ENCODE results near the gene ZFAND3.
"Not testable (repeated sequence)": the region's sequence is repeated elsewhere in the genome, so short reads cannot be mapped to it uniquely, and the experiment has no call there.

The ZFAND3 gene

DNA sequence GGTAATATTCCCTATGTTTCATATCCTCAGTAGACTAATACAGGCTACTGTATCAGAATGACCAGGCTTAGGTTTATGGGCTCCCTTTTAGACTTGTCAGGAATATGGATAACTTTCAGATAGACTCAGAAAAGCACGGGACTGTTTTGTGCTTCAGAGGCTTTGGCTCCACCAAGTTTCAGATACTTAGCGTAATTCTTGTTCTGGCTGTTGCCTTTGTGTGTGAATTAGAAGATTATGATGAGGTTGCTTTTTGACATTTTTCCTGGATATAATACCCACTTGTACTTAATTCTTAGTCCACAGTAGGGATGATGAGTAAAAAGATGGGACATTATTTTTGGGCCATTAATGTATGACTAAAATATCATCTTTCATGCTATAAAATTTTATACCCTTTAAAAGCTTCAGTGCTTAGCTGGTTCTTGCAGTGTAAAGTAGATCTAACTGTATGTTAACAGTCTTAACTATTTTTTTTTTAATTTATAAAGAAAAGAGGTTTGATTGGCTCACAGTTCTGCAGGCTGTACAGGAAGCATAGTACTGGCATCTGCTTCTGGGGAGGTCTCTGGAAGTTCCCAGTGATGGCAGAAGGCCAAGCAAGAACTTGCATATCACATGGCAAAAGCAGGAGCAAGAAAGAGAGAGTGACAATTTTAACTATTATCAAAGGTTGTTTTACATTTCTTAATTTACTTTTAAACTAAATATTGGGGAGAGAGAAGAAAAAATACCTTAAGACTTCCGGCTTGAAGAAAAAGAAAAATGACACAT, 120.7 kb downstream of the ZFAND3 start:
- DNase-seq, result no peak

DNA sequence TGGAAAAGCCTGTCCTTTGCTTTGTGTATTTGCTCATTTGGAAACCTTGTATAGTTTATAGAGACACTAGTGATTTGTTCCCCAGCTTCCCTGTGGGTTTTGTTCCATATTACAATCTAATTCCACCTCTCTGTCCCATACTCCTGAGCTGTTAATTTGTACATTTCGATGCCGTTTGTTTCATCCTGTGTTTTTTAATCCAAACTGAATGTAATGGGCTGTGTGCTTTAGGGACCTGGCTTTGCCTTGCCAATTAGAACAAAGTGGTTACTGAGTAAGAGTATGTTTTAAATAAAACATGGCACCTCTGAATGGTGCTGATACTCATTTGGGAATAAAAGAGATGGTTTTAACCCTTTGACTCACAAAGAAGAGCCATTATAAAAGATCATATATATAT, 122.3 kb downstream of the ZFAND3 start:
- no peak for DNase-seq

DNA sequence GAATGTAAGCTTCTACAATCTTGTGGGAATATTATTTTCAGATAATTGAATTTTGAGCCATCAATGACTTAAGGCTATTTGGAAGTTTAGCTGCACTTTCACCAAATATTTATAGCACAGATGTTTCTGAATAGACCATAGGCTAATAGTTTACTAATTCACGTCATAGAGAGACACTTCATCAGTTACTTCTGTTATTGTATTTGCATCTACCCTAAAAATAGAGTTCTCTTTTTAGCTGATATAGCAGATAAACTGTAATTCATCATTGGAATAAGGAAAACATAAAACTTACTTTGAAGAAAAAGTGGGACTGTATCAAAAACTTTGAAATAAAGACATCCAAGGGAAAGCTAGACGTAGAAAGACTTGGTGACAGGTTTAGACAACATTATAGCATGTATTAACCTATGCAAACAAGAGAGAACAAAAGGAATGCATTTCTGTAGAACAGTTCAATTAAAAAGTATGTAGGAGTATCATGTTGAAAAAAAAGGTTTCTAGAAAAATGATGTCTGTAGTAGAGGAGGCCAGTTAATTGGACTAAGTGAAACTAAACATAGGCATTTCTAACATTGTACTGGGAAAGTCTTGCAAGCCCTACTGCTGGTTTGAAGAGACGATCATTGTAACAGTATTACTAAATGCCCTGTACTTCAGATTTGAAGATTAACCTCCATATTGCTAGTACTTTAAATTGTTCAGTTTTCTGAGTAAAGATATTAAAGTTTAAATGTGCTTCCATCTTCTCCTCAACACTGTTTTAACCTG, 123.3 kb downstream of the ZFAND3 start:
- DNase-seq, result no peak

DNA sequence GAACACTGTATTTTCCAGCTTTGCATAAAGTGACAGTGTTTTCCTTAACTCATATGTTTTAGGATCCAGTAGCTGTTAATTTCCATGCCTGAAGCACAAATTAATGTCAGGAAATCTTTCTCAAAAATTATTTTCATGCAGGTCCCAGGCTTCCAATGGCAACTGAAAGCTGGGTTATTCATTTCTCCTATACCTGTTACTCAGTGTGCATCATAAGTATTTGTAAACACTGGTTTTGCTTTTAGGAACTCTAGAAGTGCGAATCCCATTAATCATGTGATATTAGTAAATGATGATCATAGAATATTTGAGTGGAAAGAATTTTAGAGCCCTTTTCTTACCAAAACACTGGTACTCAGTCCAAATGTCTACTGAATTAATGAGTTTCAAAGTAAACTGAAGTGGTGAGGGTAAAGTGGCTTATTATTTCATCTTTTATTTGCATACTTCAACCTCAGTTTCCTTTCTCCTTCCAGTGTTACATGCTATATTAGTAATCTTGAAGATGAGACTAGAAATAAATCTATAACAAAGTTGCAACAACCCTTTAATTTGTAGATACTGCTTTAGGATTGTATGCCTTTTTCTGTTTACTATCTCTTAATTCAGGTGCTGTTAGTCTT, 124.0 kb downstream of the ZFAND3 start:
- DNase-seq, result no peak

DNA sequence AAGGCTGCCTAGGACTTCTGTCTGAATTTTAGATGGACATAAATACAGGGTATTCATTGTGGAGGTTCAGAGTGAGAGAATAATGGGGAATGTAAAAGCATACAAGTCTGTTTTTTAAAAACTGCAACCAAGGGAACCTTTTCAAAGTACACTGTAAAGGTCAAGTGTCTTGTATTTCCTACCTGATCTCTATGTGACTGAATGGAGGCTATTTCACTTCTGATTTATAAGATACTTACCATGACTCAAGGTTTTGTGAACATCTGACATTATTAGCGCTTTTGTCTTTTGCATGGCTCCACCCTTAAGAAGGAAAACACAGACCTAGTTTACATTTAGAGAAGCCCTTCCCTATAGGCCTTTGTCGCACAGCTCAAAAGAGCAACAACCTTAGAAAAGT, 126.5 kb downstream of the ZFAND3 start:
- no peak for DNase-seq

DNA sequence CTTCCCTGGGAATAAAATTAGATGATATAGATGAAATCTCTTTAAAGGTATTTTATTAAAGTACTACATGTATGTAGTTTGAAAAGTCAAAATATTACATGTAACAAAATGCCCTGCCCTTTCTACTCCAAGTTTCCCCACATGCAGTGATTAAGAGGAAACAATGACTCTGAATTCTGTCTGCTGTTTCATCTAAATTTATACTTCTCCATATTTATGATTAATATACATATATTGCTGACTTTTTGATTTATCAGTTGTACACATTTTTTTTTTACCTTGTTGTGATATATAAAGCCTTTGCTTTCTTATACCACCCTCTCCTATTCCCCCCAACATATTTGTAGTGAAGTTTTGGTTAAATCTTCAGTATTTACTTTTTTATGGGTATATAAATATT, 127.9 kb downstream of the ZFAND3 start:
- DNase-seq, result no peak

DNA sequence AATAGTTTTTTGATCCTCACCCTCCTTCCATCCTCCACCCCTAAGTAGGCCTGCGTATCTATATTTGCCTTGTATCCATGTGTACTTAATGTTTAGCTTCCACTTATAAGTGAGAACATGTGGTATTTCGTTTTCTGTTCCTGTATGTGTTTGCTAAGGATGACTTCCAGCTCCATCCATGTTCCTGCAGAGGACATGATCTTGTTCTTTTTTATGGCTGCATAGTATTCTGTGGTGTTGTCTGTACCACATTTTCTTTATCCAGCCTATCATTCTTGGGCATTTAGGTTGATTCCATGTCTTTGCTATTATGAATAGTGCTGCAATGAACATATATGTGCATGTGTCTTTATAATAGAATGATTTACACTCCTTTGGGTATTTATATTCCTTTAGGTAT, 129.1 kb downstream of the ZFAND3 start:
- not testable (repeated sequence) for DNase-seq

DNA sequence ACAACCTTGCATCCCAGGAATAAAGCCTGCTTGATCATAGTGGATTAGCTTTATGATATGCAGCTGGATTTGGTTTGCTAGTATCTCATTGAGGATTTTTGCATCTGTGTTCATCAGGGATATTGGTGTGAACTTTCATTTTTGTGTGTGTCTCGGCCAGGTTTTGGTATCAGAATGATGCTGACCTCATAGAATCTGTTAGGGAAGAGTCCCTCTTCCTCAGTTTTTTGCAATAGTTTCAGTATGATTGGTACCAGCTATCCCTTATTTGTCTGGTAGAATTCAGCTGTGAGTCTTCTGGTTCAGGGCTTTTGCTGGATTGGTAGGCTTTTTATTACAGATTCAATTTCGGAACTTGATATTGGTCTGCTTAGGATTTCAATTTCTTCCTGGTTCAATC, 132.5 kb downstream of the ZFAND3 start:
- no peak for DNase-seq

DNA sequence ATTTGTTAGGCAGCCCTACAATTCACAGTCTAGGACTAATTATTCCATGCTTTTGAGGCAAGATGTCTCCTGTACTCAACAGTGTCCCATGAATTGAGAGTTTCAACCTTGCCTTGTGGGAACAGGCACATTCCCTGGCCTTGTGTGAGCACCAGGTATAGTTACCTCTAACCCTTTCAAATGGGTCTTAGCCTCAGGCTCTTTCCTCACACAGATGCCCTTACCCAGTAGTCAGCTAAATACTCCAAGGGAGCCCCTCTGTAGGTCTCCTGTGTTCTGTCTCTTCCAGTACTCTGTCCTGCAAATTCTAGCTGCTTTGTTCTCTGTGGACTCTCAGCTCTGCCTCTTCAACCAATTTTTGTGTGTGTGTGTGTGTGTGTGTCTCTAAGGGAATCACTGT, 135.3 kb downstream of the ZFAND3 start:
- no peak for DNase-seq

DNA sequence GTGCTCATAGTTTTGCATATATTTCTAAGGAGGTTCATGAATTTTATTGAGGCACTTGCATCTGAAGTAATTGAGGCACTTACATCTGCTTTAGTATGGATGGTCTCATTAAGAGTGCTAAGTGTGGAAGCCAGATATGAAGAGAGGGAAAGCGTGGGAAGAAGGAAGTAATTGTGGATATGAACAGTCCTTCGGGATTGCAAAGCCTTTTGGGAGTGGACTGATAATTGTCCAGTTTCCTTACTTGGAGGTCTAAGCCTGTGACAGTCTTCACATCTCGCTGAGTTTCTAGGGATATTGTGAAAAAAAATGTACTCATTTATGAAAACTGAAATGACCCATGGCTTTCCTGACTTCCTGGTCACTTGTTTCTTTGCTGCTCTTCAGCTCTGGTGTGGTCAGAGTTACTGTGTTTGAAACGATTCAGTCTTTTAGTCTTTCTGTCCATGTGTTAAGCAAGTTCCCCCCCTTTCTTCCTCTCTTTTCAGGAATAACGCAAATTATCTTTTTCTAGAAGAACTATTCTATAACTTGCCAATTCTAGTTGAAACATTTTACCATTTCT, 137.3 kb downstream of the ZFAND3 start:
- no peak for DNase-seq

DNA sequence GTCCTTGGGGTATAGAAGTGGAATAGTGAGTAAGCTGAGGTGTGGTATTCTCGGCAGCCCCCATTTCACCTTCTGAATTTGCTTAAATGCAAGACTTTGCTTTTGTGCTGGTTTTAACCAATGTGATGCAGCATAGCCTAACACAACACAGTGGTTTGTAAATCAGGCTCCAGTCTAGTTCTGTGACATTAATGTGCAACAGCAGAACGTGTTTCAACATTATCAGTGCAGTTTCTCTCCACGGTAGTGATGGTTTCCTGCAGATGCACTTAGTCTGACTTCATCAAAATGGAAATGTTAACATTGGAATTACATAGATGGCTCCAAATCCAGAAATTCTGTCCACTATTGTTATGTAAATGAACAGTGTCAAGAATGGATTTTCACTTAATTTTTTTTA, 139.5 kb downstream of the ZFAND3 start:
- no peak for DNase-seq

DNA sequence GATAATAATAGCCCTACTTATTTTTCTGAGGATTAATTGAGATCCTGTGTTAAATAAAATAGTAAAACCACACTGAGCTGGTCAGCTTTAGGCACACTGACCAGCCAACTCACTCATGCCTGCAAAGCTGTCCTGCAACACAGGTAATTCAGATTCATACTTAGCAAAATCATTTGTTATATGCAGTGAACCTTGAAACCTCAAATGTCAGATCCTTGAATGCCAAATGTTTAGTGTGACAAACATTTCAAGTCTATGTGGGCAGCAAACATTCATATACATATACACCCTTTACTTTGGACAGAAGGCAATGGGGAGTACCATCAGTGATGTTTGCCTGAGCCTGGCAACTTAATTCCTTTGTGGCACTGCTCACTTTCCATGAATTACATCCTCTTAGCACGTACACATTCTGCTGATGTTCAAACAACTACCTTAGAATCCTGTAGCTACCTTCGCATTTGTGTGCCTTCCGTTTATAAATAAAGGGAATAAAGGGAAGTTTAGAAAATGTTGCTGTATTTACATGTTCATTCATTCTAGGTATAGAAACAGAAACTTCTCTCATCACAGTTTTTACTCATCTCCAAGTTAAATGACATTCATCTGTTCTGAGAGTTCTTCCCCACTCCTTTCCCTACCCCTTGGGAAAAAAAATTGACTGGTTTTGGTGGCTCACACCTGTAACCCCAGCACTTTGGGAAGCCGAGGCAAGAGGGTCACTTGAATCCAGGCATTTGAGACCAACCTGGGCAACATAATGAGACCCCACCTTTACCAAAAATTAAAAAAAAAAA, 140.8 kb downstream of the ZFAND3 start:
- DNase-seq, result no peak

DNA sequence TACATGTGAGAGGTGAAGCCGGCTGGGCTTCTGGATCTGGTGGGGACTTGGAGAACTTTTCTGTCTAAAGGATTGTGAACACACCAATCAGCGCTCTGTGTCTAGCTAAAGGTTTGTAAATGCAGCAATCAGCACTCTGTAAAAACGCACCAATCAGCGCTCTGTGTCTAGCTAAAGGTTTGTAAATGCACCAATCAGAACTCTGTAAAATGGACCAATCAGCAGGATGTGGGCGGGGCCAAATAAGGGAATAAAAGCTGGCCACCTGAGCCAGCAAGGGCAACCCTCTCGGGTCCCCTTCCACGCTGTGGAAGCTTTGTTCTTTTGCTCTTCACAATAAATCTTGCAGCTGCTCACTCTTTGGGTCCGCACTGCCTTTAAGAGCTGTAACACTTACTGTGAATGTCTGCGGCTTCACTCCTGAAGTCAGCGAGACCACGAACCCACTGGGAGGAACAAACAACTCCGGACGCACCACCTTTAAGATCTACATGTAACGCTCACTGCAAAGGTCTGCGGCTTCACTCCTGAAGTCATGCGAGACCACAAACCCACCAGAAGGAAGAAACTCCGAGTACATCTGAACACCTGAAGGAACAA, 143.1 kb downstream of the ZFAND3 start:
- DNase-seq, result not testable (repeated sequence)

DNA sequence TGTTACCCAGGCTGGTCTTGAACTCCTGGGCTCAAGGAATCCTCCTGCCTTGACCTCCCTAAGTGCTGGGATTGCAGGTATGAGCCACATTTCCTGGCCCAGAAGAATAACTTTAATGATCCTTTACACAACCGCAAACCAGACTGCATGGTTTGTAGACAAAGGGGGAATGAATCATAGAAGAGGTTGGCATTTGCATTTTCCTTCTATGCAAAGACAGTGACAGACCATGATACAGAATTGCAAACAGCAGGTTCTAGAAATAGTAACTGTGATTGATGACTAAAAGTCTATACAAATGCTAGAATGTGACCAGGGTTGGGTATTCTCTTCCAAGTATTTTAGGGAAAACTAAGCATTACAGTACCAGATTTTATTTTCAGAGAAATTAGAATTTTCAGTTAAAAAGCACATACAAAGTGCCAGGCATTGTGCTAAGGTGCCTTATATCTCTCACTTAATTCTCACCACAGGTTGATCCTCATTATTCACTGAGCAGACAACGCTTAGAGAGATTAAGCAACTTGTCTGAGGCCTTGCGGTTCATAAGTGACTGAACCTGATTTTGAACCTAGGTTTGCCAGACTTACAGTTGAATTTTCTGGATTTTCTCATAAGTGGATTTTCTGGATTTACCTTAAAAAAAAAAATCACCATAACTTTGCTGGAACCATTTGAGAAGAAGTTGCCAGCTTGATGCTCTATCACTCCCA, 146.6 kb downstream of the ZFAND3 start:
- DNase-seq, result no peak

DNA sequence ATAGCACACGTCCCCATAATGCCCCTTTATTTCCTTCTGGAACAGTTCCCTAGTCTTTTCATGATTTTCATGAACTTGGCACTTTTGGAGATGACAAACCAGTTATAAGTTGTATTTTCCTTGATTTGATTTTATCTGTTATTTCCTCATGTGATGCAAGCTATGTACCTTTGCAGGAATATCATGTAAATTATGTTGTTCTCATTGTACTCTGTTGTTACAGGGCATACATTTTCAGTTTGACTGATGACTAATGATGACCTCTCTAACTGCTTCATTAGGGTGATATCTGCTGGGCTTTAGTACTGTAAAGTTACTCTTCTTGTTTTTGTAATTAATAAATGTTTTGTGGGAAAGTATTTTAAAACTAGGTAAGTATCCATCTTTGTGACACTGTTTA, 147.3 kb downstream of the ZFAND3 start:
- DNase-seq, result no peak

DNA sequence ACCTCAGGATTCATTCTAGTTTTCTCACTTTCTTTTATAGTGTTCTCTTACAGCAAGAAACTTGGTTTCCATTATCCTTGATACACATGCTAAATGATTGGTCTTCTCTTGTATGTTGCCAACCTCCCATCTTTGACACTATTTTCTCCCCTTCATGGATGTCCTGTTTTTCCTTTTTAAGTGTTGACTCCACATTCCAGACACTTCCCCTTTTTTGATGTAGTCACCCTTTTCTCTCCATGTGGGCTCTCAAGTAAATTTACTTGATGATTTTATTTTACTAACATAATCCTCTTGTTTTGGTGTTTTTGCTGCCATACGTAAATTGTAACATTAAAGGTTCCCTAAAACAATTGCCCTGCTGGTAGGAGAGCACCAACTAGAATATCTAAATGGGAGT, 148.1 kb downstream of the ZFAND3 start:
- DNase-seq, result no peak

DNA sequence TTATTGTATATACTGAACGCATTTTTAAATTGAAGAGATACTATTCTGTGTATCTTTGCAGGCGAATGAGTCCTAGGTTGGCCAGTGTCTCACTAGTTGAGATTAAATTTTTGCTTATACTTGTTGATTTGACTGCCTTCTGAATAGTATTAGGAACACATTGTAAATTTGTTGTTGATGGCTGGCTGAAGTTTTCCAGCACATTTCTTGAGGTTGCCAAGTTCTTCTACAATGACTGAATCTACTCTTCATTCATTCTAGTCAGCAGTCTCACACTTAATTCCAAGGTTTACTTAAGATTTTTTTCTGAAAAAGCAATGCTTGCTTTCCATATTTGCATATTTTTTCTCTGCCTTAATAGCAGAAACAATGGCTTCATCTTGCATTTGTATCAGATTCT, 151.7 kb downstream of the ZFAND3 start:
- no peak for DNase-seq

DNA sequence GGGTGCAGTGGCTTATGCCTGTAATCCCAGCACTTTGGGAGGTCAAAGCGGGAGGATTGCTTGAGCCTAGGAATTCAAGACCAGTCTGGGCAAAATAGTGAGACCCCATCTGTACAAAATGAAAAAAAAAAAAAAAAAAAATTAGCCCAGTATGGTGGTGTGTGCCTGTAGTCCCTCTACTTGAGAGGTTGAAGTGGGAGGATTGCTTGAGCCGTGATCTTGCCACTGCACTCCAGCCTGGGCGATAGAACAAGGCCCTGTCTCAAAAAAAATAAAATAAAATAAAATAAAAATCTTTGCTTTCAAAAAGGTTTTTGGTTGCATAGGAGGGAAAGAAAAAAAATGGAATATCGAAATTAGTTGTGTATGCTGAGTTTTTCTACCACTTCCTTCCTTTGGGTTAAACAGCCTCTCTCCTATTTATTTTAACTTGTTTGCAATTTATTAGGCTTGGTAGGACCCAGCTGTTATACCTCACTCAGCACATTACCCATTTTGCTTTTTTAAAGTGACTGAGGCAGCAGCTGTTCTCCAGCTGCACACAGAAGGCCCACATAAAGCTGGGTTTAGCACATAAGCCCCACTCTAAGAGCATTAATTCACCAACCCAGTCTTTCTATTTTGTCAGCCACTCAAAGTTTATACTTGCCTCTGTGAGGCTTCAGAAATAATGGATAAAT, 152.3 kb downstream of the ZFAND3 start:
- no peak for DNase-seq

DNA sequence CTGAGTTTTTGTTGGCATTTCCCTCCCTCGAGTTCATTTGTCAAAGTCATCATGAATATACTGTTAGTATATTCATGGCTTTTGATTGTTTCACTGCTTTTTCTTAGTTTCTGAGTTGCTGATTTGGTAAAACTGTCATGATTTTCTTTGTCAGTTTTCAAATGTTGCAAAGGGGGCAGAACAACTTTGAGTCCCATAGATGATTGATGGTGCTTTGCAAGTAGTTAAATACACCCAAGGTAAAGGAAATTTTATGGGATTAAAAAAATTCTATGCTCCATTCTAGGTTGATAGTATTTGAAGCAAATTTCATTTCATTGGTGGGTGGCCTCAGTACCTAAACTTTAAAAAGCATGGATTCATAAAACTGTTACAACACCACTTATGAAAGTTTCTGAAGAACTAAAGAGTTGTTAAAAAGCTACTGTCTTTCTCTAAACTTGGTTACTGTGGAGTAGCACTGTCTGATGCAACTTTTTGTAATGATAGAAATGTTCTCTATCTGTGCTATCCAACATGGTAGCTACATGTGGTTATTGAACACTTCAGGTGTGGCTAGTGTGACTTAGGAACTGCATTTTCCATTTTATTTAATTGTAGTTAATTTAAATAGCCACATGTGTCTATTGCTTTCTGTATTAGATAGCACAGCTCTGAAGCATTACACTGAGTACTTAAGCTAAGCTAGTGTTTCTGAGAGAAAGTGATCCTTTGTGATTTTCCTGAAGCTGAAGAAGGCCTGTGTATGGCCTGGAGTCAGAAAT, 153.6 kb downstream of the ZFAND3 start:
- no peak for DNase-seq

DNA sequence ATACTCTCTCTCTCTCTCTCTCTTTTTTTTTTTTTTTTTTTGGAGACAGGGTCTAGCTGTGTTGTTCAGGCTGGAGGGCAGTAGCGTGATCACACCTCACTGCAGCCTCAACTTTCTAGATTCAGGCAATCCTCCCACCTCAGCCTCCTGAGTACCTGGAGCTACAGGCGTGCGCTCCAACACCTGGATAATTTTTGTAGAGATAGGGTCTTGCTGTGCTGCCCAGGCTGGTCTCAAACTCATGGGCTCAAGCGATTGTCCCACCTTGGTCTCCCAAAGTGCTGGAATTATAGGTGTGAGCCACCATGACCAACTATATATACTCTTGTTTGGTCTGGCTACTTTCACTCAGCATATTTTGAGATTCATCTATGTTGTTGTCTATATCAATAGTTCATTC, 154.9 kb downstream of the ZFAND3 start:
- no peak for DNase-seq
